ENCODE results near the gene TMC8. TPM values are rescaled to one million over a fixed set of nuclear protein-coding genes. Genes with fewer than 3 reads are reported as not detected.
A peak's percentile ranks its signal among the peaks of the same experiment; 100 is the strongest.

TMC8 gene
- total RNA-seq, 4 donors from 2014 or later: 10.0 to 66.8 (median 22.5) TPM

DNA sequence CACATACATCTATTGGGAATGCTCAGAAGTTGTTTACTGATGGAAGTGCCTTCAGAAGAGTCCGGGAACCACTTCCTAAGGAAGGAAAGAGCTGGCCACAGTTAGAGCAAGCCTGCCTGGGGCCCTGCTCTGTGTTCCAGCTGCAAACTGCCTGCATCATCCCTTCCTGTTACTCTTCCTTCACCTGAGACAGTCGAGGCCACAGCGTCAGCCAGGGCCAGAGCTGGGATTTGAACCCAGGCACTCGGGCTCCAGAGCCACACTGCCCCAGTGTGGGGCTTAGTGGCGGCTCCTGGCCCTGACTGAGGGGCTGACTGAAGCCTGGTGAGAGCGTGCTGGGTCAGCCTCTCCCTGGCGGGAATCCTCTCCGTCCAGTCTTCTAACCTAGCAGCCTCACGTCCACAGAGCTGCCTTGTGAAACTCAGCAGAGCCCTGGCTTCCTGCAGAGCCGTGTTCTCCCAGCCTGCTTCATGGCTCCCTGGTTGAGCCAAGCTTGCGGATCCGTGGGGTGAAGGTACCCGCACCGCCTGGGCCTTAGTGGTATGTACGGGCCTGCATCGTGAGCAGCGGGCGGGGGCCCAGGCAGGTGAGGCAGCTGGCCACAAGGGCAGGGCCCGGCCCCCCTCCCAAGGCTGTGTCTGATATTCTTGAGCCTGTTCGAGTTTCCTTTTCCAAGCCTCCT, 11.0 kb downstream of the TMC8 start:
- Histone ChIP-seq H3K9me3 (no peaks in the 10 kb centered on the region), H3K4me1 (peaks cover 12 to 63% (median 38%) of the 10 kb centered on the region in 4 donors), H3K27ac (peak overlapping the region in 2 of 4 donors; percentile 25 to 56), H3K27me3 (no peaks in the 10 kb centered on the region), H3K4me3 (no peak overlapping the region), H3K36me3 (no peaks in the 10 kb centered on the region)
- DNase-seq: peak in 1 of 3 donors; percentile 50
- no peak for TF ChIP-seq POLR2A (IDR thresholded peaks at IDR 0.05)
- TF ChIP-seq, protein P1, sequence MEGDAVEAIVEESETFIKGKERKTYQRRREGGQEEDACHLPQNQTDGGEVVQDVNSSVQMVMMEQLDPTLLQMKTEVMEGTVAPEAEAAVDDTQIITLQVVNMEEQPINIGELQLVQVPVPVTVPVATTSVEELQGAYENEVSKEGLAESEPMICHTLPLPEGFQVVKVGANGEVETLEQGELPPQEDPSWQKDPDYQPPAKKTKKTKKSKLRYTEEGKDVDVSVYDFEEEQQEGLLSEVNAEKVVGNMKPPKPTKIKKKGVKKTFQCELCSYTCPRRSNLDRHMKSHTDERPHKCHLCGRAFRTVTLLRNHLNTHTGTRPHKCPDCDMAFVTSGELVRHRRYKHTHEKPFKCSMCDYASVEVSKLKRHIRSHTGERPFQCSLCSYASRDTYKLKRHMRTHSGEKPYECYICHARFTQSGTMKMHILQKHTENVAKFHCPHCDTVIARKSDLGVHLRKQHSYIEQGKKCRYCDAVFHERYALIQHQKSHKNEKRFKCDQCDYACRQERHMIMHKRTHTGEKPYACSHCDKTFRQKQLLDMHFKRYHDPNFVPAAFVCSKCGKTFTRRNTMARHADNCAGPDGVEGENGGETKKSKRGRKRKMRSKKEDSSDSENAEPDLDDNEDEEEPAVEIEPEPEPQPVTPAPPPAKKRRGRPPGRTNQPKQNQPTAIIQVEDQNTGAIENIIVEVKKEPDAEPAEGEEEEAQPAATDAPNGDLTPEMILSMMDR (IDR thresholded peaks at IDR 0.05): no peak

DNA sequence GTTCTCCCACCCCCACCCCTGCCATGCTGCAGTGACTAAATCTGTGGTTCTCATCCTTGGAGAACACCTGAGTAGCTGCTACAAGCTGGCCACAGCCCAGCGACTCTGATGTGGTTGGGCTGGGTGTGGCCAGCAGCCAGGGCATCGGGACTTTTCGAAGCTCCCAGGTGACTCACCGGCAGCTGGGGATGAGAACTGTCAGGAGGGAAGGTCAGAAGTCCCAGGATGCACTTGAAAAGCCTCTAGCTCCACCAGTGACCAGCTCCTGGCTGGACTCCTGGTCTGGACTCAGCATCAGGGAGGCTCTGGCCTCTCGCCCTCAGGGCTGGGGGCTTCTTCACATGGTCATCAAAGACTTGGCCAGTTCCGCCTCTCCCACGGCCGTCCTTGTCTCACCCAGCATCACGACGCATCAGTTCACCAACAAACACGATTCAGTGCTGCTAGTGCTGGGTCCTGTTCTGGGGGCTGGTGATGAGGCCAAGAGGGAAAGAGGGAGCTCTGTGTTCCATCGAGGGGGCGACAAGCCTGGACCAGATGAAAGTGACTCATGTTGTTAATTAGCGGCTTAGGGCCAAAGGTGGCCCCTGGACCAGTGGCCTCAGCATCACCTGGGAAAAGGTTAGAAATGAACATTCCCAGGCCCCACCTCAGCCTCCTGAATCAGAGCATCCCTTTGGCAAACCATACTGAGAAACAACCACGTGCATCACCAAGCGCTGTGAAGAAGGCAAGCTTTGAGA, 11.7 kb downstream of the TMC8 start:
- peak overlapping the region in 2 of 4 donors; percentile 25 to 56 for H3K27ac ChIP-seq
- no peaks in the 10 kb centered on the region for H3K9me3 ChIP-seq
- DNase-seq: peak in 2 of 3 donors; percentile 82 to 85
- H3K27me3 ChIP-seq: no peaks in the 10 kb centered on the region
- H3K4me3 ChIP-seq: no peak overlapping the region
- H3K36me3 ChIP-seq: no peaks in the 10 kb centered on the region
- no peak for TF ChIP-seq POLR2A (IDR thresholded peaks at IDR 0.05)
- TF ChIP-seq, protein P1 (IDR thresholded peaks at IDR 0.05): no peak
- H3K4me1 ChIP-seq: peaks cover 12 to 57% (median 35%) of the 10 kb centered on the region in 4 donors

DNA sequence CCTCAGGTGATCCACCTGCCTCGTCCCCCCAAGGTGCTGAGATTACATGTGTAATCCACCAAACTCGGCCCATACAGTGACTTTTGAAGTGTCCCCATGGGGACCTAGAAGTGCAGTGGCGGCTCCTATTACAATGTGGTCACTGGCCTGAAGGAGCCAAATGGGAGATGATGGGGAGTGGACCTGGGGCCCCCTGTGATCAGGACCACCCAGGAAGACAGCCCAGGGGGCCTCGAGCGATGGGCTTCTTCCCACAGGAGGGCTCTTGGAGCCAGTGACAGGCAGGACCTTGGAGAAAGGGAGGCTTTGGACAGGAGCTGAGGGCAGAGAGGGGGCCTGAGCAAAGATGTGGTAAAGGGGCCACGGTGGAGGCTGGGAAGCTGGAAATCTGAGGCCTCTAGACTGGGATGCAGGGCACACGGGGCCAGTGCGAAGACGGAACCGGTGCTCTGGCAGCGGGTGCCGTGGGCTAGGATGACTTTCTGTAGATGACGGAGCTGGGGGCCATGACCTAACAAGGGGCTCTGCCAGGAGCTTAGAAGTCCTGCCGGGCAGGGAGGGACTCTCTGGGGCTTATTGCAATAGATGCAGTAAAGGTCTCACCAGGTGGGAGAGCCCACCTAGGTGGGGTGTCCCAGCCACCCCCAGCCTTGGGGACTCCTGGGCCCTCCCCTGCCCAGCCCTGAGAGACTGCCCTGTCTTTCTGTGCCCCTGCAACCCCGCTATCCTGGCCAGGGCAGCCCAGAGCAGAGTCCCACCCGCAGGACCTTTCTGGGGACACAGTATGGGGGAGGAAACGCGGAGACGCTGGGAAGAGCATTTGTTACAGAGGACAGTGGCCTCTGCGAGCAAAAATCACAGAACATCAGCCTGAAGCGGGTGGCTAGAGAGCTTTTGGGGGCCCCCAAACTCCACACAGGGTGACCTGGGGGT, 12.9 kb downstream of the TMC8 start:
- peaks cover 12 to 52% (median 35%) of the 10 kb centered on the region in 4 donors for H3K4me1 ChIP-seq
- no peaks in the 10 kb centered on the region for H3K27me3 ChIP-seq
- peak overlapping the region; percentile 34 to 80 (median 52) for H3K27ac ChIP-seq
- TF ChIP-seq POLR2A (IDR thresholded peaks at IDR 0.05): no peak
- TF ChIP-seq, protein P1 (IDR thresholded peaks at IDR 0.05): no peak
- no peaks in the 10 kb centered on the region for H3K36me3 ChIP-seq
- H3K9me3 ChIP-seq: no peaks in the 10 kb centered on the region
- DNase-seq: no peak
- H3K4me3 ChIP-seq: no peak overlapping the region

DNA sequence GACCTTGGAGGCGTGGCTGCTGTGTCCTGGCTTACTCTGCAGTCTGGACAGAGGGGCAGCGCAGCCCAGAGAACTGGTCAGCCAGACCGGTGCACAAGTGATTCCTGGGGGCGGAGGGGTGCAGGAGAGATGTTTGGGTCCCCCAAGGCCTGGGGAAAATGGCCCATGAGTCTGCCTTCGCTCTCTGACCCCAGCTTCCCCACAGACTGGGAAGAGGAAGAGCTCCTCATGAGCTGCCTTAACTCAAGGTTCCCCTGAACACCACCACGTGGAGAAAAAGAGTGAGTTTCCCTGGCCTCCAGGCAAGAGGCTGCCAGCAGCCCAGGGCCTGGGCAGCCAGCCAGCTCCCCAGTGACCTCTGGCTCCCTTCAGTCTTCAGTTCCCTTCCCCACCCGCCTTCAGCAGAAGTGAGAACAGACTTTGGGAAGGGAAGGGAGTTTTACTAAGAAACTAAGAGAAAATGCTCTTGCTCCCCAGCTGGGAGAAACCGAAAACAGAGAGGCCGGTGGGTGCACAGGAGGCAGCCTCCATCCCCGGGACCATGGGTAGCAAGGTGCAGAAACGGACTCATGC, 13.7 kb downstream of the TMC8 start:
- peak overlapping the region; percentile 34 to 80 (median 52) for H3K27ac ChIP-seq
- H3K4me3 ChIP-seq: no peak overlapping the region
- H3K9me3 ChIP-seq: no peaks in the 10 kb centered on the region
- peaks cover 12 to 52% (median 35%) of the 10 kb centered on the region in 4 donors for H3K4me1 ChIP-seq
- no peaks in the 10 kb centered on the region for H3K36me3 ChIP-seq
- TF ChIP-seq, protein P1 (IDR thresholded peaks at IDR 0.05): no peak
- no peak for TF ChIP-seq POLR2A (IDR thresholded peaks at IDR 0.05)
- H3K27me3 ChIP-seq: no peaks in the 10 kb centered on the region
- DNase-seq: peak; percentile 42 to 86 (median 78)

Data from Peyer's patch (tissue), 4 donors.